Measurements from ENCODE around the gene SPTA1. TPM values are rescaled to one million over a fixed set of nuclear protein-coding genes. Genes with fewer than 3 reads are reported as not detected.
"Not testable (repeated sequence)": the region's sequence is repeated elsewhere in the genome, so short reads cannot be mapped to it uniquely, and the experiment has no call there.

Gene SPTA1
- not detected for total RNA-seq

- no peak for DNase-seq (ENCODE audit: low spot score)
Observed at GRCh38 chr1:158686111-158687009, at the start of gene SPTA1. SPTA1 (minus strand) TSS chr1:158686715; CDS start chr1:158686517, 198 bp downstream.

- DNase-seq (ENCODE audit: low spot score), result no peak
Observed at GRCh38 chr1:158735848-158736247, 49.3 kb upstream of the SPTA1 start.

- DNase-seq (ENCODE audit: low spot score), result no peak
Observed at GRCh38 chr1:158732524-158732923, 46.0 kb upstream of the SPTA1 start.

- no peak for DNase-seq (ENCODE audit: low spot score)
Observed at GRCh38 chr1:158731707-158732106, 45.2 kb upstream of the SPTA1 start.

GRCh38 chr1:158730453-158730852 lies 43.9 kb upstream of the SPTA1 start:
- DNase-seq (ENCODE audit: low spot score), result no peak

- no peak for DNase-seq (ENCODE audit: low spot score)
Observed at GRCh38 chr1:158728510-158729225, 42.2 kb upstream of the SPTA1 start.

GRCh38 chr1:158724442-158724841 lies 37.9 kb upstream of the SPTA1 start:
- DNase-seq (ENCODE audit: low spot score), result no peak

- DNase-seq (ENCODE audit: low spot score), result no peak
Observed at GRCh38 chr1:158720620-158721019, 34.1 kb upstream of the SPTA1 start, which contains the start of gene OR6K3. OR6K3 (minus strand) TSS chr1:158720720; CDS start chr1:158718115, 2,605 bp downstream.

GRCh38 chr1:158719664-158720063 lies 33.1 kb upstream of the SPTA1 start:
- no peak for DNase-seq (ENCODE audit: low spot score)

GRCh38 chr1:158717344-158717743 lies 30.8 kb upstream of the SPTA1 start:
- DNase-seq (ENCODE audit: low spot score), result no peak

GRCh38 chr1:158716335-158716734 lies 29.8 kb upstream of the SPTA1 start:
- DNase-seq (ENCODE audit: low spot score), result no peak

- no peak for DNase-seq (ENCODE audit: low spot score)
Observed at GRCh38 chr1:158714754-158715153, 28.2 kb upstream of the SPTA1 start.

- DNase-seq (ENCODE audit: low spot score), result no peak
Observed at GRCh38 chr1:158711098-158711497, 24.6 kb upstream of the SPTA1 start.

- no peak for DNase-seq (ENCODE audit: low spot score)
Observed at GRCh38 chr1:158706096-158706495, 19.6 kb upstream of the SPTA1 start.

GRCh38 chr1:158700552-158700951 lies 14.0 kb upstream of the SPTA1 start, which contains the start of gene OR6K2:
OR6K2 (minus strand) TSS chr1:158700652; CDS start chr1:158700652, 0 bp downstream.
- DNase-seq (ENCODE audit: low spot score), result no peak

GRCh38 chr1:158694596-158694995 lies 8.1 kb upstream of the SPTA1 start:
- DNase-seq (ENCODE audit: low spot score), result no peak

- no peak for DNase-seq (ENCODE audit: low spot score)
Observed at GRCh38 chr1:158692356-158692755, 5.8 kb upstream of the SPTA1 start.

- DNase-seq (ENCODE audit: low spot score), result no peak
Observed at GRCh38 chr1:158691907-158692306, 5.4 kb upstream of the SPTA1 start.

GRCh38 chr1:158691149-158691548 lies 4.6 kb upstream of the SPTA1 start:
- not testable (repeated sequence) for DNase-seq (ENCODE audit: low spot score)

GRCh38 chr1:158689875-158690274 lies 3.4 kb upstream of the SPTA1 start:
- DNase-seq (ENCODE audit: low spot score), result no peak

GRCh38 chr1:158689110-158689509 lies 2.6 kb upstream of the SPTA1 start:
- DNase-seq (ENCODE audit: low spot score), result no peak

- not testable (repeated sequence) for DNase-seq (ENCODE audit: low spot score)
Observed at GRCh38 chr1:158688343-158688742, 1.8 kb upstream of the SPTA1 start.

GRCh38 chr1:158687037-158687436 lies 522 bp upstream of the SPTA1 start:
- no peak for DNase-seq (ENCODE audit: low spot score)

Data from ureter (tissue), 1 donor.